ENCODE measurements around the gene SP140.

- TF ChIP-seq CTCF (IDR thresholded peaks at IDR 0.05 in 8 of 11, conservative IDR thresholded peaks at IDR 0.05 in 3 of 11) = no peak
- TF ChIP-seq POLR2A (IDR thresholded peaks at IDR 0.05) = no peak
Measured at GRCh38 chr2:230246206-230246605, 20.7 kb downstream of the SP140 start.

All from spleen (tissue), 7 donors.